Measurements from ENCODE around the gene HLA-E. TPM values are rescaled to one million over a fixed set of nuclear protein-coding genes. Genes with fewer than 3 reads are reported as not detected.
A peak's percentile ranks its signal among the peaks of the same experiment; 100 is the strongest.
"Not testable (repeated sequence)": the region's sequence is repeated elsewhere in the genome, so short reads cannot be mapped to it uniquely, and the experiment has no call there.

The HLA-E gene
- total and polyA plus RNA-seq, 4 donors, result 502 to 1,209 (median 614) TPM

- ATAC-seq (ENCODE audit: insufficient read depth, low FRiP score) (no peak), DNase-seq (peak in 2 of 3 donors; percentile 82 to 83)
- peak; percentile 63 for TF ChIP-seq CTCF (IDR thresholded peaks at IDR 0.05; ENCODE audit: control extremely low read depth, extremely low read depth)
- 25 to 29% methylated on average over 7 of the region's 7 CpGs for WGBS, 2 donors
- Histone ChIP-seq H3K36me3 (ENCODE audit: control insufficient read depth in 4 of 4, insufficient read depth in 4 of 4, low read length in 4 of 4) (no peaks in the 10 kb centered on the region), H3K9me3 (ENCODE audit: control insufficient read depth in 4 of 4, insufficient read depth in 3 of 4, low read length in 3 of 4) (no peaks in the 10 kb centered on the region), H3K27me3 (ENCODE audit: control insufficient read depth in 3 of 3, insufficient read depth in 3 of 3, low read length in 2 of 3) (peaks cover 0 to 36% (median 33%) of the 10 kb centered on the region in 3 donors), H3K27ac (ENCODE audit: low read depth in 1 of 2, low read length in 1 of 2) (no peak overlapping the region), H3K9ac (ENCODE audit: insufficient read depth in 1 of 2, low read length in 2 of 2) (no peak overlapping the region), H3K4me3 (no peak overlapping the region), H3K4me1 (ENCODE audit: control insufficient read depth in 5 of 5, insufficient read depth in 5 of 5, low read length in 5 of 5) (no peaks in the 10 kb centered on the region)
These were observed 5.5 kb upstream of the HLA-E start for GRCh38 chr6:30483677-30484279.

GRCh38 chr6:30485236-30485635, 4.1 kb upstream of the HLA-E start:
- Histone ChIP-seq H3K27me3 (ENCODE audit: control insufficient read depth in 3 of 3, insufficient read depth in 3 of 3, low read length in 2 of 3) (peaks cover 0 to 24% (median 22%) of the 10 kb centered on the region in 3 donors), H3K27ac (ENCODE audit: low read depth in 1 of 2, low read length in 1 of 2) (no peak overlapping the region), H3K9ac (ENCODE audit: insufficient read depth in 1 of 2, low read length in 2 of 2) (no peak overlapping the region), H3K4me1 (ENCODE audit: control insufficient read depth in 5 of 5, insufficient read depth in 5 of 5, low read length in 5 of 5) (peaks cover 0 to 1% (median 0%) of the 10 kb centered on the region in 5 donors), H3K36me3 (ENCODE audit: control insufficient read depth in 4 of 4, insufficient read depth in 4 of 4, low read length in 4 of 4) (peaks cover 0 to 1% (median under 1%) of the 10 kb centered on the region in 4 donors), H3K9me3 (ENCODE audit: control insufficient read depth in 4 of 4, insufficient read depth in 3 of 4, low read length in 3 of 4) (no peaks in the 10 kb centered on the region), H3K4me3 (no peak overlapping the region)
- ATAC-seq (ENCODE audit: insufficient read depth, low FRiP score), result no peak
- WGBS, 2 donors, result 86 to 87% methylated on average over 3 of the region's 3 CpGs
- no peak for TF ChIP-seq CTCF (IDR thresholded peaks at IDR 0.05; ENCODE audit: control extremely low read depth, extremely low read depth)
- DNase-seq, result no peak

- H3K27ac ChIP-seq (ENCODE audit: low read depth in 1 of 2, low read length in 1 of 2), result no peak overlapping the region
These were observed 1.4 kb upstream of the HLA-E start for GRCh38 chr6:30487926-30488325.

GRCh38 chr6:30488697-30489080, 620 bp upstream of the HLA-E start:
- peak overlapping the region; percentile 79 to 81 for H3K27ac ChIP-seq (ENCODE audit: low read depth in 1 of 2, low read length in 1 of 2)
- 88 to 92% methylated on average over 6 of the region's 6 CpGs for WGBS, 2 donors
- ATAC-seq (ENCODE audit: insufficient read depth, low FRiP score); H3K27me3 ChIP-seq (ENCODE audit: control insufficient read depth in 3 of 3, insufficient read depth in 3 of 3, low read length in 2 of 3); H3K9me3 ChIP-seq (ENCODE audit: control insufficient read depth in 4 of 4, insufficient read depth in 3 of 4, low read length in 3 of 4); DNase-seq; H3K4me3 ChIP-seq; H3K9ac ChIP-seq (ENCODE audit: insufficient read depth in 1 of 2, low read length in 2 of 2): not testable (repeated sequence)
- peaks cover 0 to 13% (median 6%) of the 10 kb centered on the region in 5 donors for H3K4me1 ChIP-seq (ENCODE audit: control insufficient read depth in 5 of 5, insufficient read depth in 5 of 5, low read length in 5 of 5)
- H3K36me3 ChIP-seq (ENCODE audit: control insufficient read depth in 4 of 4, insufficient read depth in 4 of 4, low read length in 4 of 4), result peaks cover 4 to 32% (median 11%) of the 10 kb centered on the region in 4 donors

More at GRCh38 chr6:30487926-30488325, 1.4 kb upstream of the HLA-E start:
- Histone ChIP-seq H3K4me3 (no peak overlapping the region), H3K4me1 (ENCODE audit: control insufficient read depth in 5 of 5, insufficient read depth in 5 of 5, low read length in 5 of 5) (peaks cover 0 to 11% (median 6%) of the 10 kb centered on the region in 5 donors), H3K27me3 (ENCODE audit: control insufficient read depth in 3 of 3, insufficient read depth in 3 of 3, low read length in 2 of 3) (peaks cover 0 to 7% (median 4%) of the 10 kb centered on the region in 3 donors), H3K36me3 (ENCODE audit: control insufficient read depth in 4 of 4, insufficient read depth in 4 of 4, low read length in 4 of 4) (peaks cover 4 to 26% (median 11%) of the 10 kb centered on the region in 4 donors), H3K9me3 (ENCODE audit: control insufficient read depth in 4 of 4, insufficient read depth in 3 of 4, low read length in 3 of 4) (peaks cover 0 to 3% (median 0%) of the 10 kb centered on the region in 4 donors), H3K9ac (ENCODE audit: insufficient read depth in 1 of 2, low read length in 2 of 2) (no peak overlapping the region)
- ATAC-seq (ENCODE audit: insufficient read depth, low FRiP score), result no peak
- TF ChIP-seq CTCF (IDR thresholded peaks at IDR 0.05; ENCODE audit: control extremely low read depth, extremely low read depth), result no peak
- WGBS, 2 donors, result 69 to 76% methylated on average over 9 of the region's 9 CpGs
- peak in 2 of 3 donors; percentile 53 to 65 for DNase-seq

Data from lung (tissue), 12 donors.